H9 (cell line): ENCODE results near the gene SPTAN1. TPM values are rescaled to one million over a fixed set of nuclear protein-coding genes. Genes with fewer than 3 reads are reported as not detected.

Experiments
- DNase-seq: peaks from one replicate; pipeline ENCODE4 v3.0.0-alpha.2; 2017
- H2AFZ ChIP-seq: one replicate; pipeline ENCODE4 v1.6.1; 2013; ENCODE audit warnings: mild to moderate bottlenecking, low read length, control low read depth, moderate library complexity
- H2AK5ac ChIP-seq: 2 replicates; pipeline ENCODE4 v1.6.1; 2013; ENCODE audit warnings: low read length, control low read depth, mixed read lengths; ENCODE audit not compliant: insufficient read length
- H2BK120ac ChIP-seq: one replicate; pipeline ENCODE4 v1.6.1; 2013; ENCODE audit warnings: low read depth, mild to moderate bottlenecking, low read length, control low read depth, inconsistent platforms; ENCODE audit not compliant: poor library complexity, severe bottlenecking
- H2BK12ac ChIP-seq: 2 replicates; pipeline ENCODE4 v1.6.1; 2013; ENCODE audit warnings: low read length, control low read depth, mixed read lengths, low read depth; ENCODE audit not compliant: insufficient read length
- H2BK15ac ChIP-seq: 2 replicates; pipeline ENCODE4 v1.6.1; 2013; ENCODE audit warnings: low read depth, low read length, control low read depth
- H2BK20ac ChIP-seq: one replicate; pipeline ENCODE4 v1.6.1; 2013; ENCODE audit warnings: low read depth, mild to moderate bottlenecking, low read length, control low read depth, inconsistent platforms; ENCODE audit not compliant: poor library complexity, severe bottlenecking
- H2BK5ac ChIP-seq: 2 replicates; pipeline ENCODE4 v1.6.1; 2013; ENCODE audit warnings: low read length, control low read depth, mixed read lengths; ENCODE audit not compliant: insufficient read length
- H3K14ac ChIP-seq: 2 replicates; pipeline ENCODE4 v1.6.1; 2013; ENCODE audit warnings: low read length, control low read depth; ENCODE audit not compliant: insufficient read depth
- H3K18ac ChIP-seq: 2 replicates; pipeline ENCODE4 v1.6.1; 2013; ENCODE audit warnings: low read depth, mild to moderate bottlenecking, mixed read lengths, low read length, control low read depth; ENCODE audit not compliant: insufficient read length
- H3K23ac ChIP-seq: 2 replicates; pipeline ENCODE4 v1.6.1; 2013; ENCODE audit warnings: low read length, control low read depth, mixed read lengths, low read depth; ENCODE audit not compliant: insufficient read length
- H3K23me2 ChIP-seq: 2 replicates; pipeline ENCODE4 v1.6.1; 2013; ENCODE audit warnings: low read depth, mild to moderate bottlenecking, mixed read lengths, low read length, control low read depth; ENCODE audit not compliant: insufficient read length, poor library complexity, severe bottlenecking
- H3K27ac ChIP-seq: 2 replicates; pipeline ENCODE4 v1.5.1; 2013; ENCODE audit warnings: low read length, control low read depth, mixed read lengths, low read depth; ENCODE audit not compliant: insufficient read length
- H3K27me3 ChIP-seq: 2 replicates; pipeline ENCODE4 v1.6.1; 2013; ENCODE audit warnings: low read length, control low read depth, inconsistent platforms; ENCODE audit not compliant: insufficient read depth
- H3K4ac ChIP-seq: 2 replicates; pipeline ENCODE4 v1.6.1; 2013; ENCODE audit warnings: low read depth, mild to moderate bottlenecking, control low read depth, inconsistent platforms, low read length, moderate library complexity
- H3K4me1 ChIP-seq: 2 replicates; pipeline ENCODE4 v1.6.1; 2013; ENCODE audit warnings: low read length, control low read depth, inconsistent platforms; ENCODE audit not compliant: insufficient read depth
- H3K4me2 ChIP-seq: 2 replicates; pipeline ENCODE4 v1.6.1; 2013; ENCODE audit warnings: low read length, control low read depth, mixed read lengths; ENCODE audit not compliant: insufficient read length, insufficient read depth
- H3K56ac ChIP-seq: 2 replicates; pipeline ENCODE4 v1.6.1; 2013; ENCODE audit warnings: low read depth, mild to moderate bottlenecking, mixed read lengths, low read length, control low read depth; ENCODE audit not compliant: insufficient read length
- H3K79me1 ChIP-seq: 2 replicates; pipeline ENCODE4 v1.6.1; 2013; ENCODE audit warnings: low read depth, mild to moderate bottlenecking, moderate library complexity, low read length, control low read depth, inconsistent platforms; ENCODE audit not compliant: insufficient read depth, poor library complexity, severe bottlenecking
- H3K79me2 ChIP-seq: 2 replicates; pipeline ENCODE4 v1.6.1; 2013; ENCODE audit warnings: low read length, control low read depth, inconsistent platforms; ENCODE audit not compliant: insufficient read depth
- H3K9ac ChIP-seq: 2 replicates; pipeline ENCODE4 v1.6.1; 2013; ENCODE audit warnings: low read length, control low read depth, mixed read lengths; ENCODE audit not compliant: insufficient read length; ENCODE audit errors: extremely low read depth
- H3K9me3 ChIP-seq: one replicate; pipeline ENCODE4 v1.6.1; 2013; ENCODE audit warnings: low read depth, low read length, inconsistent platforms; ENCODE audit not compliant: control insufficient read depth
- H3T11ph ChIP-seq: one replicate; pipeline ENCODE4 v1.6.1; 2013; ENCODE audit warnings: mild to moderate bottlenecking, low read length, control low read depth, inconsistent platforms
- H4K20me1 ChIP-seq: one replicate; pipeline ENCODE4 v1.6.1; 2013; ENCODE audit not compliant: control insufficient read depth, insufficient read length, insufficient read depth
- H4K5ac ChIP-seq: 2 replicates; pipeline ENCODE4 v1.6.1; 2013; ENCODE audit warnings: low read depth, mild to moderate bottlenecking, mixed read lengths, low read length, control low read depth; ENCODE audit not compliant: insufficient read length
- H4K8ac ChIP-seq: replicated peaks from 2 replicates; pipeline ENCODE4 v1.6.1; 2013; ENCODE audit warnings: low read length, control low read depth, mixed read lengths, low read depth; ENCODE audit not compliant: insufficient read length
- H4K91ac ChIP-seq: 2 replicates; pipeline ENCODE4 v1.6.1; 2013; ENCODE audit warnings: low read depth, mild to moderate bottlenecking, moderate library complexity, mixed read lengths, low read length, control low read depth; ENCODE audit not compliant: insufficient read length
- H3K27ac Mint-ChIP-seq, 3 experiments: 2 replicates in 2 of 3; 3 replicates in 1 of 3; pipeline ENCODE4 v1.8.0; 2020 to 2021; ENCODE audit warnings: mixed read lengths in 3 of 3, mild to moderate bottlenecking in 1 of 3, moderate library complexity in 1 of 3
- H3K27me3 Mint-ChIP-seq: 2 replicates; pipeline ENCODE4 v1.8.0; 2021; ENCODE audit warnings: low read depth, mild to moderate bottlenecking, moderate library complexity, mixed read lengths
- H3K36me3 Mint-ChIP-seq, 3 experiments: 2 replicates in 2 of 3; 3 replicates in 1 of 3; pipeline ENCODE4 v1.8.0; 2020 to 2021; ENCODE audit warnings: low read depth in 3 of 3, mixed read lengths in 3 of 3; ENCODE audit not compliant: insufficient read depth in 1 of 3
- H3K4me1 Mint-ChIP-seq, 2 experiments: 2 replicates each; pipeline ENCODE4 v1.8.0; 2020; ENCODE audit warnings: mixed read lengths in 2 of 2
- H3K4me3 Mint-ChIP-seq, 2 experiments: 2 replicates in 1 of 2; 3 replicates in 1 of 2; pipeline ENCODE4 v1.8.0; 2020 to 2021; ENCODE audit warnings: mild to moderate bottlenecking in 2 of 2, mixed read lengths in 2 of 2, moderate library complexity in 1 of 2
- H3K9me3 Mint-ChIP-seq, 2 experiments: 2 replicates in 1 of 2; 3 replicates in 1 of 2; pipeline ENCODE4 v1.8.0; 2020; ENCODE audit warnings: mild to moderate bottlenecking in 2 of 2, mixed read lengths in 2 of 2, moderate library complexity in 1 of 2
- WGBS: extraction: QIAGEN DNeasy Blood & Tissue Kit; methylation state at CpG from one replicate; pipeline ENCODE4 v1.1.7; 2013; ENCODE audit warnings: missing lambda C conversion rate, low lambda C conversion rate, mixed read lengths; ENCODE audit not compliant: insufficient read length; ENCODE audit errors: extremely low coverage; 5-methylcytosine and 5-hydroxymethylcytosine counted together
- total RNA-seq: library from RNA; stranded (reverse); gene quantifications from 2 replicates; pipeline ENCODE4 v1.2.1, GENCODE V29; 2021
- TF ChIP-seq, protein P1 (sequence below): fragments of 200-600 bp; sonication (generic); conservative IDR thresholded peaks from 3 replicates; pipeline ENCODE4 v1.8.0; 2021; ENCODE audit warnings: antibody characterized with exemption, mild to moderate bottlenecking

SPTAN1 gene
- total RNA-seq, 1 experiment from 2014 or later = 213 TPM

DNA sequence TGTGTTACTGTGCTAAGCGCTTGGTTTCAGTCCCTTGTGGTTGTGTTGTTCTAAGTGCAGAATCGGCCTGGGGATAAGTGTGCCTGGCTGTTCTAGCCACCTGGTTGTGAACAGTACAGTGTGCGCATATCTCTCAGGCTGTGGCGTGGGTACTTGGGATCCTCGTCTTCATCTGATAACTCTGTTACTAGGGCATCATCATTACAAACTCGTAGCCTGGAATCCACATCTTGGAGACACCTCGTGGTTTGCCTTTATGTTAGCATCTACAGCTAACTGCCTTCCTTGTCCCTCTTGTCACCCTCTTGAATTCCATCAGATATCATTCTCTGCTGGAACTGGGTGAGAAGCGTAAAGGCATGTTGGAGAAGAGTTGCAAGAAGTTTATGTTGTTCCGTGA, 41.5 kb downstream of the SPTAN1 start:
- H3K27ac Mint-ChIP-seq = peak overlapping the region in 2 of 3 experiments; percentile 15 to 47; a peak in 3 of 7 replicates
- DNase-seq = no peak
- no peaks in the 10 kb centered on the region for H3K27me3 ChIP-seq

More for the DNA sequence above, 41.5 kb downstream of the SPTAN1 start:
- TF ChIP-seq, protein P1, sequence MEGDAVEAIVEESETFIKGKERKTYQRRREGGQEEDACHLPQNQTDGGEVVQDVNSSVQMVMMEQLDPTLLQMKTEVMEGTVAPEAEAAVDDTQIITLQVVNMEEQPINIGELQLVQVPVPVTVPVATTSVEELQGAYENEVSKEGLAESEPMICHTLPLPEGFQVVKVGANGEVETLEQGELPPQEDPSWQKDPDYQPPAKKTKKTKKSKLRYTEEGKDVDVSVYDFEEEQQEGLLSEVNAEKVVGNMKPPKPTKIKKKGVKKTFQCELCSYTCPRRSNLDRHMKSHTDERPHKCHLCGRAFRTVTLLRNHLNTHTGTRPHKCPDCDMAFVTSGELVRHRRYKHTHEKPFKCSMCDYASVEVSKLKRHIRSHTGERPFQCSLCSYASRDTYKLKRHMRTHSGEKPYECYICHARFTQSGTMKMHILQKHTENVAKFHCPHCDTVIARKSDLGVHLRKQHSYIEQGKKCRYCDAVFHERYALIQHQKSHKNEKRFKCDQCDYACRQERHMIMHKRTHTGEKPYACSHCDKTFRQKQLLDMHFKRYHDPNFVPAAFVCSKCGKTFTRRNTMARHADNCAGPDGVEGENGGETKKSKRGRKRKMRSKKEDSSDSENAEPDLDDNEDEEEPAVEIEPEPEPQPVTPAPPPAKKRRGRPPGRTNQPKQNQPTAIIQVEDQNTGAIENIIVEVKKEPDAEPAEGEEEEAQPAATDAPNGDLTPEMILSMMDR = no peak
- H3K27me3 Mint-ChIP-seq = no peaks in the 10 kb centered on the region
- H2BK15ac ChIP-seq = no peak overlapping the region
- no peak overlapping the region for H3K27ac ChIP-seq
- no peak overlapping the region for H4K8ac ChIP-seq
- H4K91ac ChIP-seq = no peak overlapping the region
- no peak overlapping the region for H2BK120ac ChIP-seq
- no peak overlapping the region for H3K4ac ChIP-seq
- H2BK5ac ChIP-seq = no peak overlapping the region
- H3K9me3 Mint-ChIP-seq = no peaks in the 10 kb centered on the region
- no peak overlapping the region for H3K4me2 ChIP-seq
- WGBS = no CpG with 5 or more reads among the region's 9 CpGs
- no peaks in the 10 kb centered on the region for H3K9me3 ChIP-seq
- no peak overlapping the region for H2AFZ ChIP-seq
- no peaks in the 10 kb centered on the region for H3K4me1 ChIP-seq
- no peaks in the 10 kb centered on the region for H3K79me2 ChIP-seq
- no peak overlapping the region for H3K18ac ChIP-seq
- H3K36me3 Mint-ChIP-seq = peaks cover 37 to 85% (median 69%) of the 10 kb centered on the region in 3 experiments; a peak in 6 of 7 replicates
- H2BK20ac ChIP-seq = no peak overlapping the region
- H3K14ac ChIP-seq = no peak overlapping the region
- no peak overlapping the region for H3T11ph ChIP-seq
- no peak overlapping the region for H3K9ac ChIP-seq
- H3K4me3 Mint-ChIP-seq = no peak overlapping the region
- H2BK12ac ChIP-seq = no peak overlapping the region
- H3K56ac ChIP-seq = no peak overlapping the region
- no peaks in the 10 kb centered on the region for H3K4me1 Mint-ChIP-seq
- no peaks in the 10 kb centered on the region for H3K79me1 ChIP-seq
- no peaks in the 10 kb centered on the region for H4K20me1 ChIP-seq
- H3K23me2 ChIP-seq = no peaks in the 10 kb centered on the region
- no peak overlapping the region for H3K23ac ChIP-seq
- no peak overlapping the region for H4K5ac ChIP-seq
- H2AK5ac ChIP-seq = no peak overlapping the region
